Fibroblast of skin of right quadriceps (primary cell): ENCODE results near the gene MEGF8.

Experiments
- DNase-seq: peaks from one replicate; pipeline ENCODE4 v3.0.0-alpha.2; 2013

The MEGF8 gene

DNA sequence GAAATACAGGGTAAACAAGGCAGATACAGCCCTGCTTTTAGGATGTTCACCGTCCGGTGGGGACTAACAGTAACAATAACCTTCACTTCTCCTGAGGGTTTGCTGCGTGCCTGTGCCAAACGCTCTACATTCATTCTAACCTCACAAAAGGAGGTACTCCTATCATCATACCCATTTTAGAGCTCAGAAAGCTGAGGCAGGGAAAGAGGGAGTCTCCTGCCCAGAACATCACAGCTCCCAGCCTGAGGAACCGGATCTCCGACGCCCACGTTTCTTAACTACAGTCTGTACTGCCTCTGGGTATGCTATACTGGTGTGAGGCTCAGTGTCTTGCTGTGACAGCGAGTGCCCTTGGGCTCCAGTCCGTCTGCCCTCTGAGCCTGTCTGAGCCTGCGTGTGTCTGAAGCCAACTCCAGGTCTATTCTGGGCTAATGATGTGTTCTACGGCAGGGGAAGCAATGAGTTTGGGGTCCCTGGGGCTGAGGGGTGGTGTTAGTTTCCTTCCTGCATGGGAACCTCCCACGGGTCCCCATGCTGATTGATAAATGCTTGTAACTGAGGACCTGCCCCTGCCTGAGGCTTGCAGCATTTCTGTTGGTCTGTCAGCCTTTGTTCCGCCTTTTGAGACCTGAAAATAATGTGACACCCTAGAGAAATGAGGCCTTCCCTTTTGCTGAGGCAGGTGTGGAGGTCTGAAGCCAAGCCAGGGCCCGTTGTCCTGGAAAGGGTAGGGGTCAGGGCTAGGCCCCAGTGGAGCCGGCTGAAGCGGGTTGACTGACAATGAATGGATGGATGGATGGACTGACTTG is 96.9 kb downstream of the MEGF8 start:
- DNase-seq, result no peak

- no peak for DNase-seq
Measured at GRCh38 chr19:42422901-42423461, 97.5 kb downstream of the MEGF8 start.

DNA sequence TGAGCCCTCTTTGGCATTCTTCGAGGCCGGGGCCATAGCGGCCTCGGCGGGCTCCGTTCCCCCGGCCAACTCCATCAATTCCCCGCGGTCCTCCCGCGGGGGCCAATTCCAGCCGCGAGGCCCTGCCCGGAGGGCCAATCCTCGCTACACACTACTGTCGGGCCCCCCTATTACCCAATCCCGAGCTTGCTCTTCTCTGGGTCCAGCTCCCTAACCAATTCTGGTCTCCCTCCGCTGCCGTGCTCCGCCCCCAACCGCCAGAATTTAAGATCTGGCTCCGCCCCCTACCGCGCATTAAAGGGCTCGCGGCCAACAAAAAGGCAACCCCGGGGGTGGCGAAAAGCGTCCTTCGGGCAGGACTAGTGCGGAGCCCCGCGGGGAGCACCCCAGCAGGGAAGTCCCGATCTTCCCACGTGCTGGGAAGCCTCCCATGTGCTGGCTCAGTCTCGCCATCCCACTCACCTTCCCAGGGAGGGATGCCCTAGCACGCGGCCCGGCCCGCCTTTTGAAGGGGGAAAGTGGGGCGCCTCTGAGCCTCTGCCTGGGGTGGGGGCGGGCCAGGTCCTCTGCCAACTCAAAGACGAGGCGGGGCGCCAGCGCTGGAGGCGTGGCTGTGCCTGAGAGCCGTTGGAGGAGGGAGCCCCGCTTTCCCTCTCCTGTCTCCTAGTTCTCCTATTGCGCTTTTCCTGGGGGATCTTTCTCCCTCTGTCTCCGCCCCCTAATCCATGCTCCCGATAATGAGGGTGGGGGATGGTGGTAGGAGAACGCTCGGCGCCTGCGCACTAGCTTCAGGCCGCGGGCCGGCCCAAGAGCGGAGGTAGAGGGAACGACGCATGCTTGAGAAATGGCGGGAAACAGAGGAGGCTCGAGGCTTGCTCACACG is 98.3 kb downstream of the MEGF8 start:
- DNase-seq, result peak; percentile 96

DNA sequence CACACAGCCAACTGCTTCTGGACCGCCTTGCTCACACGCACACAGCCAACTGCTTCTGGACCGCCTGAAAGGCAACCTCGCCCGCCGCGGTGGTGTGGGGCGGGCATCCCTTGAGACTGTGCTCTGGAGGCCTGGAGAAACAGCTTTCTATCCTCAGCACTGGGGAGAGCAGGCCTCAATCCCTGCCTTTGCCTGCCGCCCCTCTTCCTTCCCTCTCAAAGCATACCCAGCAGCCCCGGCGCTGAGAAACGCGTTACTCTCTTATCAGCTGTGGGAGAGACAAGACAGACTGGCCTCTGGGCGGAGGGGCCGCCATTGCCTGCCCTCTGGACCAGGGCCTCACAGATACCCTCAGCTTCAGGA is 98.9 kb downstream of the MEGF8 start:
- no peak for DNase-seq

DNA sequence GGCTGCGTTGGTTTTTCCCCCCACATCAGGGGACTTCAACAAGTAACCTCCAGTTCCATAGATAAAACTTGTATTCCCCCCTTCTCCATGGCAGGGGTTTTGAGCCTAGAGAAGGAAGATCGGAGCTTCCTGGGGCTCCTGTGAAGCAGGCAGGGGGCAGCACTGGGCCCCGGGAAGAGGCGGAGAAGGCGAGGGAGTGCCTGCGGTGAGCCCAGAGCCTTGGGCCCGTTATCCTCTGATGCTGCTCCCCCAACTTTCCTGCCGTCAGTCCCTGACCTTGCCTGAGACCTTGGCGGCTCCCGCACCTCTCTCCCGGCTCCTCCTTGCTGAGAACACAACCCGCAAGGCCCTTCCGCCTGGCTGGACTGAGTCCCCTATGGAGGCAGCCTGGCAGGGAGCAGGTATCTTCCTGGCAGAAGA is 99.3 kb downstream of the MEGF8 start:
- no peak for DNase-seq

DNA sequence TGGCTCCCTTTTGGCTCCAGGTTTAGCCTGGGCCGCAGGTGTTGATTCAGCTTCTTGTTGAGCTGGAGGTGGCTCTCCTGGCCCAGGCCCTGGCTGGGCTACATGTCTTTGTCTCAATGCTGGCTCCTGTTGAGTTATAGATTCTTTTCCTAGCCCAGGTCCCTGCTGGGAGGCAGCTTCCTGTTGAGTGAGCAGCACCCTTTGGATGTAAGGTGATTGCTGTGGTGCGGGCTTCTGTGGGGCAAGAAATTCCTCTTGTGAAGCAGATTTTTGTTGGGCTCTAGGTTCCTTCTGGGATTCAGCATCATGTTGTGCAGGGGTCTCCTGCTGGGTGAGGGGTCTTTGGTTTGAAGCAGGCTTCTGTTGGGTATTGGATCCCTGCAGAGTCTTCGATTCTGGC is 101.2 kb downstream of the MEGF8 start:
- DNase-seq, result no peak

- DNase-seq, result peak; percentile 41
Measured at GRCh38 chr19:42427313-42427712, 101.9 kb downstream of the MEGF8 start, which contains the start of gene LIPE. TSS of gene LIPE (minus strand) at chr19:42427388. CDS start at chr19:42427149, 239 bp downstream.
